ENCODE data around the gene CALN1.

GRCh38 chr7:71768450-71768849 is 643.7 kb downstream of the CALN1 start:
- TF ChIP-seq CTCF (IDR thresholded peaks at IDR 0.05; ENCODE audit: low read length) (no peak), EZH2 (IDR thresholded peaks at IDR 0.05; ENCODE audit: borderline replicate concordance, low read length) (no peak)
